ENCODE data around the gene SMAD3. TPM values are rescaled to one million over a fixed set of nuclear protein-coding genes. Genes with fewer than 3 reads are reported as not detected.

SMAD3 gene
- total and polyA plus RNA-seq, 2 donors (not counting 1 experiment from before 2014, with no cell fraction given) = 55.9 to 163 TPM

DNA sequence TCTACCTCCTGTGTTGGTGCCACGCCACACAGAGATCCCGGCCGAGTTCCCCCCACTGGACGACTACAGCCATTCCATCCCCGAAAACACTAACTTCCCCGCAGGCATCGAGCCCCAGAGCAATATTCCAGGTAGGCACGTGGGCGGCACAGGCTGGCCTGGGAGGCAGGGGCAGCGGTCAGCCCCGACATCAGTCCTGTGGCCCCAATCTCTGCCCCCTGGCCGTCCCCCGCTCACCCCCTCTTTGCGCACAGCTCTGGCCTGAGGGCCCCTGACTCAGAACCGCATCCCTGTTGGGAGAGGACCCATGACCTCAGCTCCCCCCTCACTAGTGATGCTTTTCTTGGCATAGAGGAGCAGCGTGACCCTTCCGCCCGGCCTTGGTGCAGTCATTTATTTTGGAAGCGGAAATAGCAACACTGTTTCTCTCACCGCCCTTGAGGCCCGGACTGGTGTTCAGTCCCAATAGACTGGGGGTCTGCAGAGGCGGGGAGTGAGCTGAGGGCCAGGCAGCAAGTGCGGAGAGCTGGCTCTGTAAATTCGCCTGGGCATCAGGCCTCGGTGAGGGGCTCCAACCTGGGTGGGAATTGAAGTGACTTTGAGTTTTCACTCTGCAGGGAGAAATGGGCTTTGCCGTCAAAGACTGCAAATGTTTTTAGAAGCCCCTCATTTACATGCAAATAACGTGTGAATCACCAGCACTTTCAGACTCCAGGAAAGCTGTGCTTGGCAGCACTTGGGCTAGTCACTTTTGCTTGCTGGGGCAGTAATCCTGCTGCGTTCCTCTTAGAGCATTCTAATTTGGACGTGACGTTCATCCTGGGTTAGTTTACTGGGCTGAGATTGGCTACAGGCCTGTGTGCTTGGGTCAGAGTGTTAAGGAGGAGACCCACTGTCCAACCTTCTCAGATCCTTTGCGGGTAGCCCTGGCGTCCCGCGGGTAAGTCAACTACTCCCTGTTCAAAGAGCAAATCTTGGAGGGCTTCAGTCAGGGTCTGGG is 100.2 kb downstream of the SMAD3 start:
- Histone ChIP-seq H3K4me3 (ENCODE audit: control extremely low read depth in 1 of 5, extremely low read depth in 1 of 5, insufficient read depth in 1 of 5, low read depth in 2 of 5, low read length in 4 of 5) (no peak overlapping the region), H3K9ac (ENCODE audit: low read length) (no peak overlapping the region), H3K4me2 (replicated peaks; ENCODE audit: low read depth, low read length, poor library complexity, severe bottlenecking) (no peak overlapping the region), H3K27me3 (replicated peaks in 1 of 4; ENCODE audit: control extremely low read depth in 1 of 4, control insufficient read depth in 3 of 4, insufficient read depth in 4 of 4, low read length in 3 of 4) (no peaks in the 10 kb centered on the region), H3K9me3 (ENCODE audit: control extremely low read depth in 1 of 3, control insufficient read depth in 2 of 3, insufficient read depth in 1 of 3, low read length in 2 of 3) (no peaks in the 10 kb centered on the region), H2AFZ (ENCODE audit: insufficient read depth, low read depth, low read length, poor library complexity, severe bottlenecking) (no peak overlapping the region), H3K36me3 (replicated peaks in 1 of 2; ENCODE audit: control extremely low read depth in 1 of 2, control insufficient read depth in 1 of 2, extremely low read depth in 1 of 2, insufficient read depth in 2 of 2, low read length in 1 of 2) (peaks cover 13 to 67% of the 10 kb centered on the region in 2 experiments), H3K4me1 (ENCODE audit: control insufficient read depth in 2 of 2, insufficient read depth in 2 of 2, low read length in 2 of 2) (peaks cover 13 to 19% of the 10 kb centered on the region in 2 donors), H3K79me2 (ENCODE audit: control insufficient read depth, insufficient read depth, low read length) (peaks cover 72% of the 10 kb centered on the region), H4K20me1 (ENCODE audit: control insufficient read depth, insufficient read depth, low read length, poor library complexity, severe bottlenecking) (peaks cover 98% of the 10 kb centered on the region), H3K27ac (ENCODE audit: low read length in 2 of 2) (no peak overlapping the region)
- Mint-ChIP-seq H3K27me3 (no peaks in the 10 kb centered on the region), H3K27ac (no peak overlapping the region), H3K9me3 (ENCODE audit: insufficient read depth) (no peaks in the 10 kb centered on the region), H3K4me3 (no peak overlapping the region), H3K4me1 (peaks cover 34% of the 10 kb centered on the region)
- DNase-seq (no peak), ATAC-seq (ENCODE audit: low read depth) (no peak)
- ChIA-PET POLR2A (no interaction called here), CTCF (interaction anchor here (0.6 kb wide), 1 partner anchor 64 kb away, joined by 3 read pairs; no protein-coding TSS in a partner anchor)
- TF ChIP-seq, protein P1, sequence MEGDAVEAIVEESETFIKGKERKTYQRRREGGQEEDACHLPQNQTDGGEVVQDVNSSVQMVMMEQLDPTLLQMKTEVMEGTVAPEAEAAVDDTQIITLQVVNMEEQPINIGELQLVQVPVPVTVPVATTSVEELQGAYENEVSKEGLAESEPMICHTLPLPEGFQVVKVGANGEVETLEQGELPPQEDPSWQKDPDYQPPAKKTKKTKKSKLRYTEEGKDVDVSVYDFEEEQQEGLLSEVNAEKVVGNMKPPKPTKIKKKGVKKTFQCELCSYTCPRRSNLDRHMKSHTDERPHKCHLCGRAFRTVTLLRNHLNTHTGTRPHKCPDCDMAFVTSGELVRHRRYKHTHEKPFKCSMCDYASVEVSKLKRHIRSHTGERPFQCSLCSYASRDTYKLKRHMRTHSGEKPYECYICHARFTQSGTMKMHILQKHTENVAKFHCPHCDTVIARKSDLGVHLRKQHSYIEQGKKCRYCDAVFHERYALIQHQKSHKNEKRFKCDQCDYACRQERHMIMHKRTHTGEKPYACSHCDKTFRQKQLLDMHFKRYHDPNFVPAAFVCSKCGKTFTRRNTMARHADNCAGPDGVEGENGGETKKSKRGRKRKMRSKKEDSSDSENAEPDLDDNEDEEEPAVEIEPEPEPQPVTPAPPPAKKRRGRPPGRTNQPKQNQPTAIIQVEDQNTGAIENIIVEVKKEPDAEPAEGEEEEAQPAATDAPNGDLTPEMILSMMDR (IDR thresholded peaks at IDR 0.05) = no peak
- no peak for TF ChIP-seq EZH2 (IDR thresholded peaks at IDR 0.05; ENCODE audit: borderline replicate concordance, insufficient read depth, low read depth, low read length, poor library complexity, severe bottlenecking)
- 96% methylated on average over 34 of the region's 34 CpGs for WGBS (ENCODE audit: insufficient coverage)
- intact Hi-C loops (cut with micrococcal nuclease) = no loop called here
